ENCODE data around the gene GRIA4.

Gene GRIA4

GRCh38 chr11:105639527-105639926, 29.7 kb downstream of the GRIA4 start:
- DNase-seq (ENCODE audit: low read depth in 3 of 3) = no peak

- DNase-seq (ENCODE audit: low read depth in 3 of 3) = no peak
These were observed 31.6 kb downstream of the GRIA4 start for GRCh38 chr11:105641433-105641832.

- no peak for DNase-seq (ENCODE audit: low read depth in 3 of 3)
These were observed 33.0 kb downstream of the GRIA4 start for GRCh38 chr11:105642870-105643269.

- DNase-seq (ENCODE audit: low read depth in 3 of 3) = no peak
These were observed 35.1 kb downstream of the GRIA4 start for GRCh38 chr11:105644839-105645573.

GRCh38 chr11:105647780-105648179, 37.9 kb downstream of the GRIA4 start:
- DNase-seq (ENCODE audit: low read depth in 3 of 3) = no peak

GRCh38 chr11:105648762-105649161, 38.9 kb downstream of the GRIA4 start:
- DNase-seq (ENCODE audit: low read depth in 3 of 3) = no peak

- DNase-seq (ENCODE audit: low read depth in 3 of 3) = no peak
These were observed 55.4 kb downstream of the GRIA4 start for GRCh38 chr11:105665281-105665680.

- DNase-seq (ENCODE audit: low read depth in 3 of 3) = no peak
These were observed 57.6 kb downstream of the GRIA4 start for GRCh38 chr11:105667441-105667840.

GRCh38 chr11:105670811-105671210, 60.9 kb downstream of the GRIA4 start:
- DNase-seq (ENCODE audit: low read depth in 3 of 3) = no peak

GRCh38 chr11:105673089-105673488, 63.2 kb downstream of the GRIA4 start:
- no peak for DNase-seq (ENCODE audit: low read depth in 3 of 3)

GRCh38 chr11:105689631-105690030, 79.8 kb downstream of the GRIA4 start:
- DNase-seq (ENCODE audit: low read depth in 3 of 3) = no peak

- no peak for DNase-seq (ENCODE audit: low read depth in 3 of 3)
These were observed 80.6 kb downstream of the GRIA4 start for GRCh38 chr11:105690467-105690866.

- no peak for DNase-seq (ENCODE audit: low read depth in 3 of 3)
These were observed 83.3 kb downstream of the GRIA4 start for GRCh38 chr11:105693075-105693759.

GRCh38 chr11:105696000-105696399, 86.1 kb downstream of the GRIA4 start:
- no peak for DNase-seq (ENCODE audit: low read depth in 3 of 3)

- no peak for DNase-seq (ENCODE audit: low read depth in 3 of 3)
These were observed 87.4 kb downstream of the GRIA4 start for GRCh38 chr11:105697291-105697690.

- no peak for DNase-seq (ENCODE audit: low read depth in 3 of 3)
These were observed 89.3 kb downstream of the GRIA4 start for GRCh38 chr11:105699203-105699602.

GRCh38 chr11:105700271-105700670, 90.4 kb downstream of the GRIA4 start:
- DNase-seq (ENCODE audit: low read depth in 3 of 3) = no peak

- DNase-seq (ENCODE audit: low read depth in 3 of 3) = no peak
These were observed 91.2 kb downstream of the GRIA4 start for GRCh38 chr11:105701098-105701497.

GRCh38 chr11:105705786-105706530, 96.1 kb downstream of the GRIA4 start:
- DNase-seq (ENCODE audit: low read depth in 3 of 3) = no peak

GRCh38 chr11:105713106-105713505, 103.2 kb downstream of the GRIA4 start:
- no peak for DNase-seq (ENCODE audit: low read depth in 3 of 3)

GRCh38 chr11:105713696-105714095, 103.8 kb downstream of the GRIA4 start:
- DNase-seq (ENCODE audit: low read depth in 3 of 3) = no peak

- no peak for DNase-seq (ENCODE audit: low read depth in 3 of 3)
These were observed 108.8 kb downstream of the GRIA4 start for GRCh38 chr11:105718641-105719040.
